IMR-90 (cell line): ENCODE measurements around the gene HEXD.

Experiments
- BHLHE40 ChIP-seq: fragments of 150-350 bp; IDR thresholded peaks from 2 replicates; pipeline ENCODE4 v1.6.1; 2016; ENCODE audit warnings: mild to moderate bottlenecking, low read depth, low read length
- CEBPB ChIP-seq: IDR thresholded peaks from 2 replicates; pipeline ENCODE4 v1.6.1; 2012; ENCODE audit warnings: low read depth, low read length, improper control_type of control experiment
- FOS ChIP-seq: fragments of 150-350 bp; IDR thresholded peaks from 2 replicates; pipeline ENCODE4 v1.6.1; 2016; ENCODE audit warnings: low read depth, low read length
- RAD21 ChIP-seq: IDR thresholded peaks from 2 replicates; pipeline ENCODE4 v1.6.1; 2012; ENCODE audit warnings: low read length, improper control_type of control experiment
- TF ChIP-seq, protein P1 (sequence below): conservative IDR thresholded peaks from 2 replicates; pipeline ENCODE4 v1.5.1; 2012; ENCODE audit warnings: mild to moderate bottlenecking, low read depth, low read length, improper control_type of control experiment

DNA sequence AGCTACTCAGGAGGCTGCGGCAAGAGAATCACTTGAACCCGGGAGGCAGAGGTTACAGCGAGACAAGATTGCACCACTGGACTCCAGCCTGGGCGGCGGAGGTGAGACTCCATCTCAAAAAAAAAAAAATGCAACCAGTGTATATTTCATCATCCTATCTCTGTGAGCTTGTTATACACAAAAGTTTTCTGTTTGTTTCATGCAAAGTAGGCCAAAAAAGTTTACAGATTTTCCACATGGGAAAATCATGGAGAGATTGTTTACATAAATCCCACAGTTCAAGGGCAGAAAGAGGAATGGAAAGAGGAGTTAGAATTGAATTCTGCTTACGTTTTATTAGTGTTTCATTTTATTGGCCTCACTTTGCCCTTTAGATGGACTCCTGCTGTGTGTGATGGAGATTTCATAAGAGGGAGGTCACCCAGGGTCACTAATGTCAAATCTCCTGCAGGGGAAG, 65.1 kb downstream of the HEXD start:
- TF ChIP-seq, protein P1, sequence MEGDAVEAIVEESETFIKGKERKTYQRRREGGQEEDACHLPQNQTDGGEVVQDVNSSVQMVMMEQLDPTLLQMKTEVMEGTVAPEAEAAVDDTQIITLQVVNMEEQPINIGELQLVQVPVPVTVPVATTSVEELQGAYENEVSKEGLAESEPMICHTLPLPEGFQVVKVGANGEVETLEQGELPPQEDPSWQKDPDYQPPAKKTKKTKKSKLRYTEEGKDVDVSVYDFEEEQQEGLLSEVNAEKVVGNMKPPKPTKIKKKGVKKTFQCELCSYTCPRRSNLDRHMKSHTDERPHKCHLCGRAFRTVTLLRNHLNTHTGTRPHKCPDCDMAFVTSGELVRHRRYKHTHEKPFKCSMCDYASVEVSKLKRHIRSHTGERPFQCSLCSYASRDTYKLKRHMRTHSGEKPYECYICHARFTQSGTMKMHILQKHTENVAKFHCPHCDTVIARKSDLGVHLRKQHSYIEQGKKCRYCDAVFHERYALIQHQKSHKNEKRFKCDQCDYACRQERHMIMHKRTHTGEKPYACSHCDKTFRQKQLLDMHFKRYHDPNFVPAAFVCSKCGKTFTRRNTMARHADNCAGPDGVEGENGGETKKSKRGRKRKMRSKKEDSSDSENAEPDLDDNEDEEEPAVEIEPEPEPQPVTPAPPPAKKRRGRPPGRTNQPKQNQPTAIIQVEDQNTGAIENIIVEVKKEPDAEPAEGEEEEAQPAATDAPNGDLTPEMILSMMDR, result no peak
- TF ChIP-seq RAD21 (no peak), BHLHE40 (no peak), FOS (no peak), CEBPB (no peak)
